Activated CD4-positive, alpha-beta T cell treated with anti-CD3 and anti-CD28 coated beads, Interleukin-2, amount 10 ng/mL, durations not matched to agents 7 days and 5 days (primary cell): ENCODE data around the gene RPL32. TPM values are rescaled to one million over a fixed set of nuclear protein-coding genes. Genes with fewer than 3 reads are reported as not detected.
A peak's percentile ranks its signal among the peaks of the same experiment; 100 is the strongest.

ENCODE experiments used
- CTCF ChIA-PET: fragments of 350-600 bp; sonication (Branson Sonifier 250); formaldehyde crosslinking; loops from one replicate; lab custom pipeline; 2021; ENCODE audit warnings: antibody characterized with exemption; lab: Charles Lee
- POLR2A ChIA-PET: fragments of 350-600 bp; sonication (Branson Sonifier 250); formaldehyde crosslinking; loops from one replicate; lab custom pipeline; 2021; ENCODE audit warnings: antibody characterized with exemption; lab: Charles Lee
- DNase-seq: peaks from one replicate; pipeline ENCODE4 v3.0.0-alpha.2; 2020
- H3K27ac Mint-ChIP-seq: one replicate; pipeline ENCODE4 v1.8.0; 2021; ENCODE audit warnings: mild to moderate bottlenecking, moderate library complexity, mixed read lengths
- H3K27me3 Mint-ChIP-seq: one replicate; pipeline ENCODE4 v1.8.0; 2021; ENCODE audit warnings: mixed read lengths
- H3K36me3 Mint-ChIP-seq: one replicate; pipeline ENCODE4 v1.8.0; 2021; ENCODE audit warnings: low read depth, mixed read lengths
- H3K4me1 Mint-ChIP-seq: one replicate; pipeline ENCODE4 v1.8.0; 2021; ENCODE audit warnings: mixed read lengths
- H3K4me3 Mint-ChIP-seq: one replicate; pipeline ENCODE4 v1.8.0; 2021; ENCODE audit warnings: mild to moderate bottlenecking, moderate library complexity, mixed read lengths
- H3K9me3 Mint-ChIP-seq: one replicate; pipeline ENCODE4 v1.8.0; 2021; ENCODE audit warnings: mixed read lengths
- total RNA-seq, 2 experiments: library from RNA; stranded (reverse); gene quantifications; one replicate each; pipeline ENCODE4 v1.2.3, GENCODE V29; 2021

RPL32 gene
- total RNA-seq, 2 experiments from 2014 or later, result 2,113 to 2,760 TPM

DNA sequence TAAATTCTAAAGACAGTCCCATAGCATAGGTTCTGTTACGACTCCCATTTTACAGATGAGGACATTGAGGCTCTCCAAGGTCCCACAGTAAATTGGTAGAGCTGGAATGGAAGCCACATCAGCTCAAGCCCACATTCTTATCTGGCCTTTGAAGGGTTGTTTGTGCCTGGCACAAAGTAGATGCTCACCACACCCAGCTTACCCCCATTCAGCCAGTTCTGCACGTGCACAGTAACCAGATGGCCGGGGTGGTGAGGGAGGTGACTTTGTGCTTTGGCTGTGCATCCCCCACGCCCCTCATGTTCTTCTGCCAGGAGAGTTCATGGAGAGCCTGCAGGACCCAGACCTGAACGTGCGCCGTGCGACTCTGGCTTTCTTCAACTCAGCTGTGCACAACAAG, 16.2 kb downstream of the RPL32 start:
- H3K27ac Mint-ChIP-seq, result no peak overlapping the region
- H3K4me1 Mint-ChIP-seq, result no peaks in the 10 kb centered on the region
- no peak for DNase-seq
- no peak overlapping the region for H3K4me3 Mint-ChIP-seq
- ChIA-PET POLR2A (no interaction called here), CTCF (interaction anchor here (0.8 to 2.0 kb wide), 4 partner anchors 9 to 67 kb away, joined by 3 to 7 read pairs (median 3); partner anchors contain the start of gene RPL32)
- H3K36me3 Mint-ChIP-seq, result no peaks in the 10 kb centered on the region
- H3K9me3 Mint-ChIP-seq, result no peaks in the 10 kb centered on the region
- no peaks in the 10 kb centered on the region for H3K27me3 Mint-ChIP-seq

DNA sequence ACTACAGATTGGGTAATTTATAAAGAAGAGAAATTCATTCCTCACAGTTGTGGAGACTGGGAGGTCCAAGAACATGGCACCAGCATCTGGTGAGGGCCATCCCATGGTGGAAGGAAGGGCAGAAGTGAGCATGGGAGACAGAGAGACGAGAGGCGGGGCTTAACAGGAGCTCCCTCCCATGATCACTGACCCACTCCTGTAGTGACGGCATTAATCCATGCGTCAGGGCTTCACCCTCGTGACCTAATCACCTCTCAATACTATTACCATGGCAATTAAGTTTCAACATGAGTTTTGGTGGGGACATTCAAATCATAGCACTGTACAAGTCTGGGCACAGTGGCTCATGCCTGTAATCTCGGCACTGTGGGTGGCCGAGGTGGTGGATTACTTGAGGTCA, 17.1 kb downstream of the RPL32 start:
- POLR2A ChIA-PET, result interaction anchor here (0.6 kb wide), 1 partner anchor 31 kb away, joined by 3 read pairs; no protein-coding TSS in a partner anchor

DNA sequence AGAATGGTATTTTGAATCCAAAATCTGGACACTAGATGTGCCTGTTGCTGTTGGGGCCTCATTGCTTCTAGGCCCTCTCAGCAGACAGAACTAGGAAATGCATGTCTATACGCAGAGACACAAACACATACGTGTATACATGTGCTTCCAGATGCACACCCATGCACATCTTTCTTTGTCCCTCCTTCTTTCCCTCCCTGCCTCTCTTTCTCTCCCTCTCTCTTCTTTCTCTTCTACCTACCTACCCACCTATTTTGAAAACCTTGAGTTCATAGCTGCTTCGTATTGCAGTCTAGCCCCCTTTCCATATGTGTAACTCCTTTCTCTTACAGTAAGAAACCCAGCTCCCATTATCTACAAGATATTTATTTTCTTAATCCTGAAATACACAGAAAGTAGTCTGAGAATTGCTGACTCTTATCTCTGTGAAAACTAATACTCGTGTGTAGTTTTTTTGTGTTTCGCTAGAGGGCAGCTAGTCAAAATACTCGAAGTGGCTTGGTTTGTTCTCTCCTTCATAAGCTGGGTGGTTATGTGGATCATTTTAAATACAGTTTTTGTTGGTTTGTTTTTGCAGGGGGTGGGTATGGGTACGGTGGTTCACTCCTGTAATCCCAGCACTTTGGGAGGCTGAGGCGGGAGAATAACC, 18.5 kb downstream of the RPL32 start:
- no peaks in the 10 kb centered on the region for H3K9me3 Mint-ChIP-seq
- no peaks in the 10 kb centered on the region for H3K36me3 Mint-ChIP-seq
- H3K4me1 Mint-ChIP-seq, result no peaks in the 10 kb centered on the region
- POLR2A ChIA-PET, result no interaction called here
- CTCF ChIA-PET, result interaction anchor here (0.6 to 6.0 kb wide), 6 partner anchors 9 to 154 kb away, joined by 3 to 36 read pairs (median 3); partner anchors contain the start of gene RPL32
- no peaks in the 10 kb centered on the region for H3K27me3 Mint-ChIP-seq
- H3K4me3 Mint-ChIP-seq, result no peak overlapping the region
- no peak for DNase-seq
- no peak overlapping the region for H3K27ac Mint-ChIP-seq

More for the DNA sequence above, 17.1 kb downstream of the RPL32 start:
- Mint-ChIP-seq H3K36me3 (no peaks in the 10 kb centered on the region), H3K4me3 (no peak overlapping the region), H3K27ac (no peak overlapping the region), H3K9me3 (no peaks in the 10 kb centered on the region), H3K27me3 (no peaks in the 10 kb centered on the region), H3K4me1 (no peaks in the 10 kb centered on the region)
- CTCF ChIA-PET, result interaction anchor here (1.1 kb wide), 1 partner anchor 10 kb away, joined by 3 read pairs; no protein-coding TSS in a partner anchor
- DNase-seq, result no peak

DNA sequence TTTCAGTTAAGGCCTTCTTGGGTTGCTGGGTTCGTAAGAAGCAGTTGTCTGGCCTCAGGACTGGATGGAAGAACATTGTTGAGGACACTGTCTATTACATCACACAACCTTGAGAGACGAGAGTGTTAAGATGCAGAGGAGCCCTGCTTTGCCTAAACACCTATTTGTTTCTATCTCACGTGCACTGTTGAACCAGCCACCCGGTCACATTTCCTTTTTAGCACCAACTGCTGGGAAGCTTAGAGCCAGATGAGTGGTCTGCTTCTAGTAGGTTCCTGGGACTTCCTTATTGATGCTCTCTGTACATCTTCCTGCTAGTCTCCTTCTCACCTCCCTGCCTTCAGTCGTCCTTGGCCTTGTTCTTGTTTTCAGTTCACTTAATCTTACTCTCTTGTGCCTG, 22.6 kb downstream of the RPL32 start:
- Mint-ChIP-seq H3K4me1 (no peaks in the 10 kb centered on the region), H3K27ac (no peak overlapping the region)
- POLR2A ChIA-PET, result interaction anchor here (0.6 kb wide), 1 partner anchor 78 kb away, joined by 3 read pairs; no protein-coding TSS in a partner anchor

DNA sequence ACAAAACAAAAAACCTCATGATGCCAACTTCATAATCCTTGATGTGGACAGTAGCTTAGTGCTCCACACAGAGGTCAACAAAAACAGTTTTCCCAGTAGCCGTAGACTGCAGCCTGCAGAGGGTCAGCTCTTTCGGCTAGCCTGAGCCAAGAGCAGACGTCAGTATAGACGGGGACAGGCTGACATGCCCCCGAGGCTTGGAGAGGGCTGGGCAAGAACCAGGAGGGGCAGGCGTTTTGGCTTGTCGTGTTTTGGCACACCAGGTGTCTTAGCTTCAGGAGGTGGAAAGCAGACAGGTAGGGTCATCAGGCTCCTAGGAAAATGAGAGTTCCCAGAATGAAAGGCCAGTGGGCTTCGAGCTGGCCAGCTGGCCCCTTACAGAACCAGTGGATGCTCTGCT, 23.1 kb downstream of the RPL32 start:
- POLR2A ChIA-PET, result interaction anchor here (0.6 kb wide), 1 partner anchor 78 kb away, joined by 3 read pairs; no protein-coding TSS in a partner anchor
- H3K4me3 Mint-ChIP-seq, result no peak overlapping the region
- H3K9me3 Mint-ChIP-seq, result no peaks in the 10 kb centered on the region
- CTCF ChIA-PET, result interaction anchor here (0.6 to 6.0 kb wide), 5 partner anchors 8 to 28 kb away, joined by 3 to 36 read pairs (median 5); partner anchors contain the start of gene RPL32
- no peaks in the 10 kb centered on the region for H3K27me3 Mint-ChIP-seq
- H3K36me3 Mint-ChIP-seq, result no peaks in the 10 kb centered on the region
- DNase-seq, result no peak
- H3K27ac Mint-ChIP-seq, result no peak overlapping the region
- no peaks in the 10 kb centered on the region for H3K4me1 Mint-ChIP-seq

More for the DNA sequence above, 22.6 kb downstream of the RPL32 start:
- H3K27me3 Mint-ChIP-seq, result no peaks in the 10 kb centered on the region
- no peak overlapping the region for H3K4me3 Mint-ChIP-seq
- CTCF ChIA-PET, result interaction anchor here (0.6 to 6.0 kb wide), 5 partner anchors 9 to 27 kb away, joined by 3 to 36 read pairs (median 5); partner anchors contain the start of gene RPL32
- DNase-seq, result no peak
- no peaks in the 10 kb centered on the region for H3K9me3 Mint-ChIP-seq
- H3K36me3 Mint-ChIP-seq, result no peaks in the 10 kb centered on the region

DNA sequence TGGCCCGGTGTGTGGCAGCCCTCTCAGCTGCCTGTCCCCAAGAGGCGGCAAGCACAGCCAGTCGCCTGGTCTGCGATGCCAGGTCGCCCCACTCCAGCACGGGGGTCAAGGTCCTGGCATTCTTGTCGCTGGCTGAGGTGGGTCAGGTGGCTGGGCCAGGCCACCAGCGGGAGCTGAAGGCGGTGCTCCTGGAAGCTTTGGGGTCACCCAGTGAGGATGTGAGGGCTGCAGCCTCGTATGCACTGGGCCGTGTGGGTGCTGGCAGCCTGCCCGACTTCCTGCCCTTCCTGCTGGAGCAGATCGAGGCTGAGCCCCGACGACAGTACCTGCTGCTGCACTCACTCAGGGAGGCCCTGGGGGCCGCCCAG, 24.0 kb downstream of the RPL32 start:
- H3K9me3 Mint-ChIP-seq, result no peaks in the 10 kb centered on the region
- no peaks in the 10 kb centered on the region for H3K27me3 Mint-ChIP-seq
- H3K4me1 Mint-ChIP-seq, result no peaks in the 10 kb centered on the region
- no peak overlapping the region for H3K4me3 Mint-ChIP-seq
- H3K27ac Mint-ChIP-seq, result no peak overlapping the region
- POLR2A ChIA-PET, result no interaction called here
- H3K36me3 Mint-ChIP-seq, result no peaks in the 10 kb centered on the region
- CTCF ChIA-PET, result interaction anchor here (2.9 kb wide), 1 partner anchor 24 kb away, joined by 12 read pairs; the partner anchor contains the start of gene RPL32
- DNase-seq, result no peak

DNA sequence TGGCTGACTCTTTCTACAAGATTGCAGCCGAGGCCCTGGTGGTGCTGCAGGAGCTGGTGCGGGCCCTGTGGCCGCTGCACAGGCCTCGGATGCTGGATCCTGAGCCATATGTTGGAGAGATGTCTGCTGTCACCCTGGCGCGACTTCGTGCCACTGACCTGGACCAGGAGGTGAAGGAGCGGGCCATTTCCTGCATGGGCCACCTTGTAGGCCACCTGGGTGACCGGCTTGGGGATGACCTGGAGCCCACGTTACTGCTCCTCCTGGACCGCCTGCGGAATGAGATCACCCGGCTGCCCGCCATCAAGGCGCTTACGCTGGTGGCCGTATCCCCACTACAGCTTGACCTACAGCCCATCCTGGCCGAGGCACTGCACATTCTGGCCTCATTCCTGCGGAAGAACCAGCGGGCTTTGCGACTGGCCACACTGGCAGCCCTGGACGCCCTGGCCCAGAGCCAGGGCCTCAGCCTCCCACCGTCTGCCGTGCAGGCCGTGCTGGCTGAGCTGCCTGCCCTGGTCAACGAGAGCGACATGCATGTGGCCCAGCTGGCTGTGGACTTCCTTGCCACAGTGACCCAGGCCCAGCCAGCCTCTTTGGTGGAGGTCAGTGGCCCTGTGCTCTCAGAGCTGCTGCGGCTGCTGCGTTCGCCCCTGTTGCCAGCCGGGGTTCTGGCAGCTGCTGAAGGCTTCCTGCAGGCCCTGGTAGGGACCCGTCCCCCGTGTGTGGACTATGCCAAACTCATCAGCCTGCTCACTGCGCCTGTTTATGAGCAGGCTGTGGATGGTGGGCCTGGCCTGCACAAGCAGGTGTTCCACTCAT, 24.6 kb downstream of the RPL32 start:
- POLR2A ChIA-PET, result no interaction called here
- H3K4me3 Mint-ChIP-seq, result no peak overlapping the region

DNA sequence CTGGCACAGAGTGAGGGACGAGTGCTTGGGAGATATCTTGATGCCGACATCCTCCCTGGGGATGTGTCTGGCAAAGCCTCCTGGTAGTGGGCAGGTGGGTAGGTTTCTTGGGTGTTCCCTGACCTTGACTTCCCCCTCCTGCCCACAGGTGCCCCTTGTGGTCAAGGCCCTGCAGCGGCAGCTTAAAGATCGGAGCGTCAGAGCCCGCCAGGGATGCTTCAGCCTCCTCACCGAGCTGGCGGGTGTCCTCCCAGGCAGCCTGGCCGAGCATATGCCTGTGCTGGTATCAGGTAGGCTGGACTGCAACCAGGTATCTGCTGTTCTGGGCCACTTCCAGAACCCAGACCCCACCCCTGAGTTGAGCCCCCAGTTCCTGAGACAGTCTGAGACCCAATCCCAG, 25.6 kb downstream of the RPL32 start:
- Mint-ChIP-seq H3K4me1 (peaks cover under 1% of the 10 kb centered on the region), H3K36me3 (no peaks in the 10 kb centered on the region), H3K27ac (no peak overlapping the region), H3K27me3 (no peaks in the 10 kb centered on the region), H3K9me3 (no peaks in the 10 kb centered on the region), H3K4me3 (no peak overlapping the region)
- no peak for DNase-seq
- CTCF ChIA-PET, result interaction anchor here (1.0 kb wide), 1 partner anchor 12 kb away, joined by 3 read pairs; no protein-coding TSS in a partner anchor
- POLR2A ChIA-PET, result no interaction called here

More for the DNA sequence above, 24.6 kb downstream of the RPL32 start:
- H3K27me3 Mint-ChIP-seq, result no peaks in the 10 kb centered on the region
- no peaks in the 10 kb centered on the region for H3K36me3 Mint-ChIP-seq
- H3K4me1 Mint-ChIP-seq, result no peaks in the 10 kb centered on the region
- no peak for DNase-seq
- H3K9me3 Mint-ChIP-seq, result no peaks in the 10 kb centered on the region
- CTCF ChIA-PET, result interaction anchor here (2.9 kb wide), 1 partner anchor 25 kb away, joined by 12 read pairs; the partner anchor contains the start of gene RPL32
- H3K27ac Mint-ChIP-seq, result no peak overlapping the region

DNA sequence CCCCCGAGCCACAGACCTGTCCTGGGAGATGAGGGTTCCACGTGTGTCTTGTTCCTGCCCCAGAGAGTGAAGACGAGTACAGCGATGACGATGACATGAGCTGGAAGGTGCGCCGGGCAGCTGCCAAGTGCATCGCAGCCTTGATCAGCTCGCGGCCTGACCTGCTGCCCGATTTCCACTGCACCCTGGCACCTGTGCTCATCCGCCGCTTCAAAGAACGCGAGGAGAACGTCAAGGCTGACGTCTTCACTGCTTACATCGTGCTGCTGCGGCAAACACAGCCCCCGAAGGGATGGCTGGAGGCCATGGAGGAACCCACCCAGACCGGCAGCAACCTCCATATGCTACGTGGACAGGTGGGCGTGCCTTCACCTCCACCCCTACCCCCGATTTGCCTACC, 26.3 kb downstream of the RPL32 start:
- Mint-ChIP-seq H3K27ac (no peak overlapping the region), H3K4me3 (no peak overlapping the region), H3K9me3 (no peaks in the 10 kb centered on the region), H3K4me1 (peaks cover 5% of the 10 kb centered on the region), H3K27me3 (no peaks in the 10 kb centered on the region), H3K36me3 (no peaks in the 10 kb centered on the region)
- ChIA-PET POLR2A (no interaction called here), CTCF (interaction anchor here (1.0 kb wide), 1 partner anchor 12 kb away, joined by 3 read pairs; no protein-coding TSS in a partner anchor)
- no peak for DNase-seq

DNA sequence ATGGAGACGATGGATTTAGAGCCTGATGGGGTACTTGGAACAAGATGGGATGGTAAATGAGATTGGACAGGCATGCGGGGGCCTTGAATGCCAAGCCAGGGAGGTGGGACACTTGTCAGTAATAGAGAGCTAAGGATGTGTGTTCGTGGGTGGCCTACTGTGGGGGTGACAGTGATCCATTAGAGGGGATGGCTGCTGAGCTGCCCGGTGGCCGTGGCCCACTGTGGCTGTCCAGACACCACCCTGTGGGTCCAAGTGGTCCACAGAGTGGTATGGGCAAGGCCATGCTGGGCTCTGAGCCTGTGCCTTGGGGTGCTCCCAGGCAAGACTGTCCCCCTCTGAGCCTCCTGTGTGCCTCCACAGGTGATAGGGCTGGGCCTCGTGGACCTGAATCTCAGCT, 27.4 kb downstream of the RPL32 start:
- Mint-ChIP-seq H3K36me3 (no peaks in the 10 kb centered on the region), H3K4me3 (no peak overlapping the region), H3K27me3 (peaks cover 1% of the 10 kb centered on the region), H3K4me1 (peaks cover 7% of the 10 kb centered on the region), H3K9me3 (no peaks in the 10 kb centered on the region), H3K27ac (no peak overlapping the region)
- ChIA-PET CTCF (interaction anchor here (0.7 to 0.8 kb wide), 2 partner anchors 28 to 805 kb away, joined by 3 read pairs; partner anchors contain the start of gene RPL32), POLR2A (no interaction called here)
- no peak for DNase-seq

DNA sequence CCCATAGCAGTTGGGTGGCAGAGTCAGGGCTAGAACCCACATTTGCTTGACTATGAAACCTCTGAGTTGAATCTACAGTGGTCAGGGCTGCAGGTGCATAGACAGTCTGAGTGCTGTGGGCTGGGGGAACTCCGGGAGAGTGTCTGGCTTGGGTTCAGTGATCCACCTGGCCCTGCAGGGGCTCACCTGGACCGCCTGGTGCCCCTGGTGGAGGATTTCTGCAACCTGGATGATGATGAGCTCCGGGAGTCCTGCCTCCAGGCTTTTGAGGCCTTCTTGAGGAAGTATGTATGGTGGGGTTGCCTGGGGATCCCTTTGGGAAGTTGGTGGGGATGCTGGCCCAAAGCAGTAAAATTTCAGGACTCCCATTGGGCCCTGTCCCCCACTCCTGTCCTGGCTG, 28.6 kb downstream of the RPL32 start:
- DNase-seq, result no peak
- H3K9me3 Mint-ChIP-seq, result no peaks in the 10 kb centered on the region
- no peak overlapping the region for H3K4me3 Mint-ChIP-seq
- H3K4me1 Mint-ChIP-seq, result peaks cover 7% of the 10 kb centered on the region
- H3K27me3 Mint-ChIP-seq, result peaks cover 3% of the 10 kb centered on the region
- ChIA-PET POLR2A (interaction anchor here (0.6 kb wide), 1 partner anchor 417 kb away, joined by 5 read pairs; no protein-coding TSS in a partner anchor), CTCF (interaction anchor here (0.6 kb wide), 1 partner anchor 139 kb away, joined by 4 read pairs; no protein-coding TSS in a partner anchor)
- H3K36me3 Mint-ChIP-seq, result no peaks in the 10 kb centered on the region
- no peak overlapping the region for H3K27ac Mint-ChIP-seq

DNA sequence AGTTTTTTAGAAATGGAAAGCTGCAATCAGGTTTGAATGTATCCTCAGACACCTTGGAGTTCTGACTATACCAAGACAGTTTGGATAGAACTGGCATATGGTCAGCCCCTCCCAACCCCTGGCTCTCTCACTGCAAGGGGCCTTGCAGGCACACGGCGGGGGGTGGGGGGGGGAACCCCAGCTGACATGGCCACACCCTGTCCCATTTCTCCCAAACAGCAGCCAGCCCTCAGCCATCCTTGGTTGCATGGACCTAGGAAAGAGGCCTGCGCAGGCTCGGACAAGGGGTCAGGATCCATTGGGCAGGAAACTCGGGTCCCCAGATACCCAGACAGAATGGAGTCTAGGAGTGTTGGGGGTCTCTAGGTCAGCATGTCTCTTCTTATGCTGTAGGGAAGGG, 30.4 kb downstream of the RPL32 start:
- CTCF ChIA-PET, result interaction anchor here (1.2 to 3.7 kb wide), 6 partner anchors 10 to 33 kb away, joined by 5 to 36 read pairs (median 13); partner anchors contain the start of gene RPL32
- no peaks in the 10 kb centered on the region for H3K9me3 Mint-ChIP-seq
- H3K4me3 Mint-ChIP-seq, result peak overlapping the region; percentile 63
- POLR2A ChIA-PET, result interaction anchor here (1.0 kb wide), 1 partner anchor 31 kb away, joined by 5 read pairs; the partner anchor contains the start of gene RPL32
- H3K4me1 Mint-ChIP-seq, result peaks cover 7% of the 10 kb centered on the region
- H3K27ac Mint-ChIP-seq, result no peak overlapping the region
- H3K27me3 Mint-ChIP-seq, result peaks cover 3% of the 10 kb centered on the region
- DNase-seq, result no peak
- H3K36me3 Mint-ChIP-seq, result no peaks in the 10 kb centered on the region
